Thyroid gland (tissue), 4 donors: ENCODE data around the gene CCDC70. TPM values are rescaled to one million over a fixed set of nuclear protein-coding genes. Genes with fewer than 3 reads are reported as not detected.
A peak's percentile ranks its signal among the peaks of the same experiment; 100 is the strongest.

Experiments used
- DNase-seq, 2 donors: peaks; one replicate each; pipeline ENCODE4 v3.0.0-alpha.2; 2019
- H3K27ac ChIP-seq, 3 donors: fragments of 200-600 bp; sonication (generic); 1 replicate in 2 of 3; 2 replicates in 1 of 3; pipeline ENCODE4 v1.5.1; 2016 to 2019; ENCODE audit warnings: mild to moderate bottlenecking in 1 of 3, moderate library complexity in 1 of 3
- H3K27me3 ChIP-seq: fragments of 200-600 bp; sonication (generic); one replicate; pipeline ENCODE4 v1.5.1; 2019
- H3K36me3 ChIP-seq, 2 donors: fragments of 200-600 bp; sonication (generic); one replicate each; pipeline ENCODE4 v1.5.1; 2016 to 2019
- H3K4me1 ChIP-seq, 2 donors: fragments of 200-600 bp; sonication (generic); one replicate each; pipeline ENCODE4 v1.5.1; 2017 to 2019
- H3K4me3 ChIP-seq, 3 donors: fragments of 200-600 bp; sonication (generic); replicated peaks in 1 of 3; 1 replicate in 2 of 3; 2 replicates in 1 of 3; pipeline ENCODE4 v1.5.1; 2016; ENCODE audit warnings: mild to moderate bottlenecking in 1 of 3
- H3K9me3 ChIP-seq: fragments of 200-600 bp; sonication (generic); one replicate; pipeline ENCODE4 v1.5.1; 2017
- POLR2A ChIP-seq, 2 donors: fragments of 450-650 bp; IDR thresholded peaks; one replicate each; pipeline ENCODE4 v1.6.1; 2017; ENCODE audit warnings: antibody characterized with exemption in 2 of 2, mild to moderate bottlenecking in 2 of 2, moderate library complexity in 1 of 2
- WGBS, 2 donors: methylation state at CpG; one replicate each; pipeline ENCODE4 v1.1.5; 2017; 5-methylcytosine and 5-hydroxymethylcytosine counted together
- intact Hi-C: fragments of 100-400 bp; cut with DNase I; formaldehyde crosslinking; loops from one replicate; pipeline ENCODE4 v1.15.1; 2023
- total RNA-seq, 4 donors: library from RNA; depleted of rRNA; stranded (reverse); fragments of >200 nt; gene quantifications; one replicate each; pipeline ENCODE4 v1.2.3, GENCODE V29; 2016
- TF ChIP-seq, protein P1 (sequence below), 6 experiments: fragments of 200-600 bp in 3 of 6; fragments of 450-650 bp in 3 of 6; sonication (generic) in 3 of 6; IDR thresholded peaks; one replicate each; pipeline ENCODE4 v1.5.1; 2016 to 2019; ENCODE audit warnings: antibody characterized with exemption in 6 of 6, mild to moderate bottlenecking in 2 of 6, inconsistent platforms in 1 of 6, moderate library complexity in 1 of 6

The CCDC70 gene
- under 1 TPM in 1 of 4 donors, not detected in 3; 0.40 TPM for total RNA-seq

DNA sequence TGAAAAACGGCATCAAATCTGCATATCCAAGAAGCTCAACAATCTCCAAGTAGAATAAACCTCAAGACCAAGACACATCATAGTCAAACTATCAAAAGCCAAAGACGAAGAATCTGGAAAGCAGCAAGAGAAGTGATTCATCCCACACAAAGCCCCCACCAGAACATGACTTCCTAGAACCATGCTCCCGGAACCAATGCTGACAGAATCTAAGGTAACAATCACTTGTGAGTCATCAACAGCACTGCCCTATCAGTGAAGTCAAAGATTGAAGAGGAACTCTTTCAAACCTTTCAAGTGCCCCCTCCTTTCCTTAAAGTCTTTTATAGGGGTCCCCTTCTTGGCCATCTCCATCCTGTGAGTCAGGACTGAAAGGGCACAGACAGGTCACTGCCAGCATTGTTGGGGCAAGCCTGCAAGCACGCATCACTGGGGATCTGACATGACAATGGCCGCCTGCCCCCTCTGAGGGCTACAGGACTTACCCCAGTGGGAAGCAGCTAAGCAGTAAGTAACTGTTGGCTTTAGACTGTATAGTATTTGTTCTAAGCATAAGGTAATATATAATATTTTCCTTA, at the start of gene CCDC70:
Gene CCDC70 (plus strand): TSS at position 247 of the 578 bp plus-strand sequence. CDS start 3,443 bp downstream, outside the sequence.
- H3K9me3 ChIP-seq, result no peaks in the 10 kb centered on the region
- 85 to 95% methylated on average over 5 of the region's 5 CpGs for WGBS, 2 donors
- TF ChIP-seq, protein P1, sequence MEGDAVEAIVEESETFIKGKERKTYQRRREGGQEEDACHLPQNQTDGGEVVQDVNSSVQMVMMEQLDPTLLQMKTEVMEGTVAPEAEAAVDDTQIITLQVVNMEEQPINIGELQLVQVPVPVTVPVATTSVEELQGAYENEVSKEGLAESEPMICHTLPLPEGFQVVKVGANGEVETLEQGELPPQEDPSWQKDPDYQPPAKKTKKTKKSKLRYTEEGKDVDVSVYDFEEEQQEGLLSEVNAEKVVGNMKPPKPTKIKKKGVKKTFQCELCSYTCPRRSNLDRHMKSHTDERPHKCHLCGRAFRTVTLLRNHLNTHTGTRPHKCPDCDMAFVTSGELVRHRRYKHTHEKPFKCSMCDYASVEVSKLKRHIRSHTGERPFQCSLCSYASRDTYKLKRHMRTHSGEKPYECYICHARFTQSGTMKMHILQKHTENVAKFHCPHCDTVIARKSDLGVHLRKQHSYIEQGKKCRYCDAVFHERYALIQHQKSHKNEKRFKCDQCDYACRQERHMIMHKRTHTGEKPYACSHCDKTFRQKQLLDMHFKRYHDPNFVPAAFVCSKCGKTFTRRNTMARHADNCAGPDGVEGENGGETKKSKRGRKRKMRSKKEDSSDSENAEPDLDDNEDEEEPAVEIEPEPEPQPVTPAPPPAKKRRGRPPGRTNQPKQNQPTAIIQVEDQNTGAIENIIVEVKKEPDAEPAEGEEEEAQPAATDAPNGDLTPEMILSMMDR (IDR thresholded peaks at IDR 0.05), result no peak
- no peak for TF ChIP-seq POLR2A (IDR thresholded peaks at IDR 0.05)
- no peak within 1 kb of the TSS for H3K4me3 ChIP-seq
- intact Hi-C loops, result no loop called here
- H3K27ac ChIP-seq, result no peak within 1 kb of the TSS
- no peaks in the 10 kb centered on the region for H3K27me3 ChIP-seq
- DNase-seq, result no peak
- H3K36me3 ChIP-seq, result no peaks in the 10 kb centered on the region
- no peaks in the 10 kb centered on the region for H3K4me1 ChIP-seq

DNA sequence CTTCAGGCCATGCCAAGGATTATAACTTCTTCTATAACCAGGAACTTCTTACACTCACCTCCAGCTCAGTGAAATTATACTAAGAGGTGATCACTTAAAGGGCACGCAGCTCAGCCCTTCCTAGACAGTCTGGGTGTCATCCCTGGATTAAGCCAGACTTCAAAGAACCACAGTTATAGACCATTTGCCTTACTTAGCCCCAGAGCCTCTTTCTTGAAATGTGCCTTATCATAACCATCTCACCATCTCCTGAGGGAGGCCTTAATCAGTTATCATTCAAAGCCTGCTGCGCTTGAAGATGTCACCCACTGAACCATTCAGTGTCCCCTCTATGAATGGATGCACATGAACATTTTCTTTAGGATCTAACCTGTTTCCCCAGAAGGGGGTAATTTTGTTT, 47.7 kb upstream of the CCDC70 start:
- no peaks in the 10 kb centered on the region for H3K9me3 ChIP-seq
- no peak for DNase-seq
- WGBS, 2 donors, result 95 to 100% methylated on average over 2 of the region's 2 CpGs
- no peak overlapping the region for H3K4me3 ChIP-seq
- H3K27me3 ChIP-seq, result no peaks in the 10 kb centered on the region
- no peak overlapping the region for H3K27ac ChIP-seq
- peaks cover 7 to 12% of the 10 kb centered on the region in 2 donors for H3K4me1 ChIP-seq
- no peaks in the 10 kb centered on the region for H3K36me3 ChIP-seq
- intact Hi-C loops, result loop anchor here (10.0 kb wide), 1 partner anchor 201 kb away; the partner anchor contains the start of genes ALG11 and ATP7B
- TF ChIP-seq, protein P1 (IDR thresholded peaks at IDR 0.05), result no peak
- TF ChIP-seq POLR2A (IDR thresholded peaks at IDR 0.05), result no peak

DNA sequence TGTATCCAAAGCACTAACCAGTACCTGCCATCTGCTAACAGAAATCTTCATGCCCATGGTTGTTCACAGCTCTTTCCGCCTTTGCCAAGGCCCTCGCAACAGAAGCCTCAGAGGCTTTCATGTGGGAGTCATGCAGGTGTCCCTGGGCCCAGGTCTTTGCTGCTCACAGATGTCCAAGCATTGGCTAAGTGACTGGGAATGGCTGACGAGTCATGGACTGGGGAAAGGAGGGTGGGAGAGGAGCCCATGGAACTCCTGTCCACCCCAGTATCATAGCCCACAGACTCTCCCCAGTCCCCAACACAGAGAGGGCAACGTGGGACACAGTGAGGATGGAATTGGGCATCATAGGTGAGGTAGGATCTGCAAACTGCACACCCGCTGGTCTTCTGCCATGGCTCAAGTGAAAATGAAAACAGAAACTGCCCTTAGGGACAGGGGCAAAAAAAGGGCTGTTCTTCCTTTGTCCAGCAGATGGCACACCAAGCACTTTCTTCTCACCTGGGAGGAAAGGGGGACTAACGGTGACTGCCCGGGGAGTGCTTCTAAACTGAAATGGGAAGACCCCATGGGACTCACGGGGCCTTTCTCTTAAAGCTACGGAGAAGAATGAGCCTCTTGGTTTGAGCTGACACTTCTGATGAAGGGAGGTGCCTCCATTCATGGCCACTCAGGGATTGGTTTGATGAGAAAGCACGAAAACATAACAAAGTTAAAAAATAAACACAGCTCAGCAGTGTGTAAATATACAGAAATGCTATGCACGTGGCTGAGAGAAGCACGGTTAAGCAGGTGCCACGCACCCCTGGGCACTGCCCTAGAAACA, 46.7 kb upstream of the CCDC70 start:
- WGBS, 2 donors, result 23 to 26% methylated on average over 13 of the region's 13 CpGs
- no peaks in the 10 kb centered on the region for H3K27me3 ChIP-seq
- TF ChIP-seq, protein P1 (IDR thresholded peaks at IDR 0.05), result peak; percentile 58 to 81 (median 71)
- TF ChIP-seq POLR2A (IDR thresholded peaks at IDR 0.05), result no peak
- no peaks in the 10 kb centered on the region for H3K9me3 ChIP-seq
- peak; percentile 65 to 66 for DNase-seq
- intact Hi-C loops, result loop anchor here (10.0 kb wide), 1 partner anchor 200 kb away; the partner anchor contains the start of genes ALG11 and ATP7B
- no peak overlapping the region for H3K27ac ChIP-seq
- H3K4me3 ChIP-seq, result peak overlapping the region in 1 of 3 donors; percentile 5
- H3K36me3 ChIP-seq, result no peaks in the 10 kb centered on the region
- H3K4me1 ChIP-seq, result peaks cover 7 to 12% of the 10 kb centered on the region in 2 donors

DNA sequence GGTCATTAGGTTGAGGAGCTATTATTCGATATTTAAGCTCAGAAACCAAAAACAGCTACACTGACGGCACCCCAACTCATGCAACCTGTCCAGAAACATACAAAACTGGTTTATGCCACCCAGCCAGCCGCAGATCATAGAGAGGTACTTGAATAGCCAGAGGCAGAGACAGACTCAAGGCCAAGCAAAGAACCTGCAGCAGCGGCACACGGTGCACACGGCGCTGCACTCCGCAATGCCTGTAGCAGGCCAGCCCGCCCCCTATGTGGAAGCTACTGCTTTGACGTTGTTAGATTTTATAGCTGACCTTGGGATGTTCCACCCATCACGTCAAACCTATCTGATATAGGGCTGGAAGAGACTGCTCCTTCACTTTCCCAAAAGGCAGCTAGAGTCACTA, 45.9 kb upstream of the CCDC70 start:
- intact Hi-C loops, result loop anchor here (10.0 kb wide), 1 partner anchor 199 kb away; the partner anchor contains the start of genes ALG11 and ATP7B
- Histone ChIP-seq H3K36me3 (no peaks in the 10 kb centered on the region), H3K4me3 (no peak overlapping the region), H3K27me3 (no peaks in the 10 kb centered on the region), H3K4me1 (peaks cover 7 to 12% of the 10 kb centered on the region in 2 donors), H3K27ac (no peak overlapping the region), H3K9me3 (no peaks in the 10 kb centered on the region)
- DNase-seq, result peak; percentile 51 to 60
- WGBS, 2 donors, result 42 to 45% methylated on average over 11 of the region's 11 CpGs
- no peak for TF ChIP-seq POLR2A (IDR thresholded peaks at IDR 0.05)
- TF ChIP-seq, protein P1 (IDR thresholded peaks at IDR 0.05), result no peak
